Astrocyte (in vitro differentiated cells and primary cell): ENCODE measurements around the gene GINS2.

Experiments
- CTCF ChIP-seq: IDR thresholded peaks from 2 replicates; pipeline ENCODE4 v1.5.1; 2011; ENCODE audit warnings: low read depth, mild to moderate bottlenecking, inconsistent platforms, low read length, moderate library complexity; ENCODE audit not compliant: insufficient read depth
- EZH2 ChIP-seq: IDR thresholded peaks from 2 replicates; pipeline ENCODE4 v1.6.1; 2012; ENCODE audit warnings: mild to moderate bottlenecking, low read length, inconsistent platforms; ENCODE audit not compliant: insufficient read depth

GRCh38 chr16:85631802-85632393 is 56.9 kb downstream of the GINS2 start:
- TF ChIP-seq CTCF (no peak), EZH2 (no peak)
